A549 (cell line): ENCODE measurements around the gene FIGN. TPM values are rescaled to one million over a fixed set of nuclear protein-coding genes. Genes with fewer than 3 reads are reported as not detected.

Source experiments
- ATAC-seq, 2 experiments: fragments of 200-7000 bp in 1 of 2; fragments of >200 bp in 1 of 2; cut with Nextera tagmentation in 1 of 2; cut with Tn5 transposase in 1 of 2; 3 replicates each; pipeline versions ENCODE4 v1.8.0 to v1.9.1; 2018 to 2020; ENCODE audit warnings: mild to moderate bottlenecking in 1 of 2, moderate library complexity in 1 of 2
- CTCF ChIA-PET: fragments of 300-600 bp; sonication (Branson Sonifier 250); formaldehyde crosslinking; extraction: SDS; loops from one replicate; lab custom pipeline; 2021; ENCODE audit warnings: antibody characterized with exemption, inconsistent platforms; lab: Yijun Ruan, JAX
- POLR2A ChIA-PET: fragments of 350-600 bp; formaldehyde crosslinking; extraction: SDS; loops from one replicate; lab custom pipeline; 2021; ENCODE audit warnings: antibody characterized with exemption, inconsistent platforms; lab: Yijun Ruan, JAX
- DNase-seq, 2 experiments: peaks; one replicate each; pipeline versions ENCODE4 v3.0.0 to v3.0.0-alpha.2; 2011 to 2016; ENCODE audit warnings: low read depth in 1 of 2, low spot score in 1 of 2
- FAIRE-seq: peaks from 2 replicates; lab custom pipeline; 2011; peaks lifted over from hg19 to GRCh38; lab: Jason Lieb, UNC
- H3K27ac ChIP-seq, 2 experiments: fragments of >200 bp; sonication (Bioruptor Twin); formaldehyde crosslinking; 3 replicates each; pipeline ENCODE4 v1.5.1; 2016 to 2017
- H3K4me1 ChIP-seq: fragments of >200 bp; sonication (Bioruptor Twin); formaldehyde crosslinking; 3 replicates; pipeline ENCODE4 v1.6.1; 2016
- H3K4me2 ChIP-seq: fragments of >200 bp; sonication (Bioruptor Twin); formaldehyde crosslinking; 3 replicates; pipeline ENCODE4 v1.6.1; 2016
- H3K4me3 ChIP-seq: fragments of >200 bp; sonication (Bioruptor Twin); formaldehyde crosslinking; 3 replicates; pipeline ENCODE4 v1.5.1; 2016
- H3K9me3 ChIP-seq: fragments of >200 bp; sonication (Bioruptor Twin); formaldehyde crosslinking; 3 replicates; pipeline ENCODE4 v1.6.1; 2016
- CEBPB ChIP-seq, 2 experiments: fragments of >200 bp in 1 of 2; sonication (Bioruptor Twin) in 1 of 2; formaldehyde crosslinking in 1 of 2; IDR thresholded peaks; 2 replicates each; pipeline ENCODE4 v1.6.1; 2012 to 2016
- CHD4 ChIP-seq: fragments of 200-600 bp; sonication (generic); IDR thresholded peaks from 2 replicates; pipeline ENCODE4 v1.6.1; 2016; ENCODE audit warnings: antibody characterized with exemption, mild to moderate bottlenecking, borderline replicate concordance
- EHMT2 ChIP-seq: fragments of 200-600 bp; sonication (generic); IDR thresholded peaks from 2 replicates; pipeline ENCODE4 v1.6.1; 2016; ENCODE audit warnings: antibody characterized with exemption, low read depth, mild to moderate bottlenecking, moderate library complexity
- EP300 ChIP-seq, 2 experiments: fragments of >200 bp; sonication (Bioruptor Twin); formaldehyde crosslinking; IDR thresholded peaks; 2 replicates in 1 of 2; 3 replicates in 1 of 2; pipeline ENCODE4 v1.6.1; 2016 to 2017
- ESRRA ChIP-seq: fragments of 150-350 bp; IDR thresholded peaks from 2 replicates; pipeline ENCODE4 v1.6.1; 2014; ENCODE audit warnings: mild to moderate bottlenecking, low read length, borderline replicate concordance
- FOSL2 ChIP-seq, 2 experiments: fragments of 450-650 bp in 1 of 2; fragments of >200 bp in 1 of 2; sonication (Bioruptor Twin) in 1 of 2; formaldehyde crosslinking; IDR thresholded peaks; 2 replicates each; pipeline versions ENCODE4 v1.5.0 to v1.6.1; 2016 to 2020; ENCODE audit warnings: mild to moderate bottlenecking in 1 of 2, moderate library complexity in 1 of 2
- GATA3 ChIP-seq: IDR thresholded peaks from 2 replicates; pipeline ENCODE4 v1.6.1; 2012; ENCODE audit warnings: borderline replicate concordance
- HOXA7 ChIP-seq: fragments of 250-450 bp; sonication (Bioruptor Pico); IDR thresholded peaks from 2 replicates; pipeline ENCODE4 v1.5.0; 2020; ENCODE audit warnings: mild to moderate bottlenecking, moderate library complexity
- JUNB ChIP-seq: fragments of >200 bp; sonication (Bioruptor Twin); formaldehyde crosslinking; IDR thresholded peaks from 2 replicates; pipeline ENCODE4 v1.6.1; 2016
- KDM1A ChIP-seq: fragments of 200-600 bp; sonication (generic); IDR thresholded peaks from 2 replicates; pipeline ENCODE4 v1.6.1; 2016; ENCODE audit warnings: low read depth, mild to moderate bottlenecking
- KDM5A ChIP-seq: fragments of 200-600 bp; sonication (generic); IDR thresholded peaks from 2 replicates; pipeline ENCODE4 v1.6.1; 2016; ENCODE audit warnings: antibody characterized with exemption, mild to moderate bottlenecking
- MAFK ChIP-seq: fragments of 450-650 bp; IDR thresholded peaks from 2 replicates; pipeline ENCODE4 v1.6.1; 2014; ENCODE audit not compliant: partially characterized antibody
- MYC ChIP-seq: IDR thresholded peaks from 2 replicates; pipeline ENCODE4 v1.6.1; 2012; ENCODE audit warnings: mild to moderate bottlenecking, inconsistent platforms, low read length, improper control_type of control experiment, borderline replicate concordance
- NPAS2 ChIP-seq: fragments of 250-450 bp; sonication (Bioruptor Pico); IDR thresholded peaks from 2 replicates; pipeline ENCODE4 v1.8.0; 2022; ENCODE audit warnings: mild to moderate bottlenecking, moderate library complexity, borderline replicate concordance
- RFX5 ChIP-seq: fragments of 450-650 bp; IDR thresholded peaks from 2 replicates; pipeline ENCODE4 v1.7.1; 2014; ENCODE audit warnings: antibody characterized with exemption, mild to moderate bottlenecking, moderate library complexity
- SMC3 ChIP-seq: fragments of >200 bp; sonication (Bioruptor Twin); formaldehyde crosslinking; IDR thresholded peaks from 3 replicates; pipeline ENCODE4 v1.6.1; 2018; ENCODE audit warnings: inconsistent platforms
- TFCP2L1 ChIP-seq: fragments of 250-450 bp; sonication (Bioruptor Pico); IDR thresholded peaks from 2 replicates; pipeline ENCODE4 v1.5.0; 2021; ENCODE audit warnings: mild to moderate bottlenecking
- TP53 ChIP-seq: fragments of 250-450 bp; sonication (Bioruptor Pico); IDR thresholded peaks from 2 replicates; pipeline ENCODE4 v1.5.0; 2021; ENCODE audit warnings: mild to moderate bottlenecking, moderate library complexity
- ZC3H11A ChIP-seq: fragments of 450-650 bp; IDR thresholded peaks from 2 replicates; pipeline ENCODE4 v1.6.1; 2014; ENCODE audit warnings: antibody characterized with exemption, mild to moderate bottlenecking
- ZSCAN20 ChIP-seq: fragments of 250-450 bp; sonication (Bioruptor Pico); IDR thresholded peaks from 2 replicates; pipeline ENCODE4 v1.8.0; 2022; ENCODE audit warnings: mild to moderate bottlenecking, moderate library complexity
- WGBS: methylation state at CpG from one replicate; pipeline ENCODE4 v1.1.6; 2017; ENCODE audit errors: missing lambda C conversion rate; 5-methylcytosine and 5-hydroxymethylcytosine counted together
- polyA plus RNA-seq, 4 experiments: library from polyadenylated mRNA; depleted of rRNA in 3 of 4; stranded (reverse); fragments of >200 nt; fragmentation: RNase III in 1 of 4; extraction: RNeasy Plus Mini Kit Qiagen cat#74134 plus additional on column Dnase treatment in 1 of 4; gene quantifications; 2 replicates in 3 of 4; 3 replicates in 1 of 4; pipeline ENCODE4 v1.2.3, GENCODE V29; 2011 to 2017
- TF ChIP-seq, protein P1 (sequence below): IDR thresholded peaks from 2 replicates; pipeline ENCODE4 v1.6.1; 2012; ENCODE audit warnings: low read depth, borderline replicate concordance
- TF ChIP-seq, protein P2 (sequence below): fragments of >200 bp; sonication (Bioruptor Twin); formaldehyde crosslinking; IDR thresholded peaks from 2 replicates; pipeline ENCODE4 v1.6.1; 2016
- TF ChIP-seq, protein P3 (sequence below): fragments of 200-600 bp; sonication (generic); IDR thresholded peaks from 2 replicates; pipeline ENCODE4 v1.6.1; 2016; ENCODE audit warnings: antibody characterized with exemption, mild to moderate bottlenecking, moderate library complexity
- TF ChIP-seq, protein P4 (sequence below): fragments of >200 bp; sonication (Bioruptor Twin); formaldehyde crosslinking; IDR thresholded peaks from 3 replicates; pipeline ENCODE4 v1.6.1; 2016
- TF ChIP-seq, protein P5 (sequence below): IDR thresholded peaks from 2 replicates; pipeline ENCODE4 v1.6.1; 2012

The FIGN gene
- polyA plus RNA-seq, 2 of the 4 experiments (the other 2 are of a cell fraction) = 1.9 to 3.8 TPM

DNA sequence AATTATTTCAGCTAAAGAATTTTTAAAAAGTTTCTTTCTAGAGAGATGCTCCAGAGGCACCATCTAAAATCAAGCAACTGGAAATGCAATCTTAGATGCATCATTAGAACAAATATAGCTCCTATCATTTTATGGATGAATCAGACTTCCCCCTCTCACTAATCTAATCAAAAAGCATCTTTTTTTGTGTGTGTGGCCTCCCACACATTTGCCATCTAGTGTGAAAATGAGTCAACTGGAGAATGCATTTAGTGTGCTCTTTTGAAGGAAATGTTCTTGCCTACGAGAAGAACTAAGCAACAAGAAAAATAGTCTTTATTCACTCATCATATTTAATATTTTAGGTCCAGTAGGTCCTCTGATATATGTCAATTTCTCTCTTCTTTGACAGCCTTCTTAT is 39.5 kb upstream of the FIGN start:
- CTCF ChIA-PET = no interaction called here
- peak; percentile 59 for FAIRE-seq
- H3K27ac ChIP-seq = peak overlapping the region; percentile 32 to 64
- TF ChIP-seq HOXA7 (CRISPR knock-in tag) = no peak
- no peak for TF ChIP-seq TP53 (CRISPR knock-in tag)
- no peak for TF ChIP-seq ZC3H11A
- no peak for TF ChIP-seq EP300 (IDR thresholded peaks at IDR 0.05)
- no peak for TF ChIP-seq NPAS2 (CRISPR knock-in tag)
- TF ChIP-seq ESRRA = no peak
- no peak for TF ChIP-seq MAFK
- TF ChIP-seq CEBPB (IDR thresholded peaks at IDR 0.05) = no peak
- TF ChIP-seq, protein P1, sequence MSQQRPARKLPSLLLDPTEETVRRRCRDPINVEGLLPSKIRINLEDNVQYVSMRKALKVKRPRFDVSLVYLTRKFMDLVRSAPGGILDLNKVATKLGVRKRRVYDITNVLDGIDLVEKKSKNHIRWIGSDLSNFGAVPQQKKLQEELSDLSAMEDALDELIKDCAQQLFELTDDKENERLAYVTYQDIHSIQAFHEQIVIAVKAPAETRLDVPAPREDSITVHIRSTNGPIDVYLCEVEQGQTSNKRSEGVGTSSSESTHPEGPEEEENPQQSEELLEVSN = no peak
- TF ChIP-seq FOSL2 (IDR thresholded peaks at IDR 0.05) = no peak
- no peak for TF ChIP-seq FOSL2 (CRISPR knock-in tag; IDR thresholded peaks at IDR 0.05)
- TF ChIP-seq, protein P2, sequence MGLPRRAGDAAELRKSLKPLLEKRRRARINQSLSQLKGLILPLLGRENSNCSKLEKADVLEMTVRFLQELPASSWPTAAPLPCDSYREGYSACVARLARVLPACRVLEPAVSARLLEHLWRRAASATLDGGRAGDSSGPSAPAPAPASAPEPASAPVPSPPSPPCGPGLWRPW = no peak
- no peak for TF ChIP-seq KDM5A
- no peak for TF ChIP-seq TFCP2L1 (CRISPR knock-in tag)
- TF ChIP-seq, protein P3, sequence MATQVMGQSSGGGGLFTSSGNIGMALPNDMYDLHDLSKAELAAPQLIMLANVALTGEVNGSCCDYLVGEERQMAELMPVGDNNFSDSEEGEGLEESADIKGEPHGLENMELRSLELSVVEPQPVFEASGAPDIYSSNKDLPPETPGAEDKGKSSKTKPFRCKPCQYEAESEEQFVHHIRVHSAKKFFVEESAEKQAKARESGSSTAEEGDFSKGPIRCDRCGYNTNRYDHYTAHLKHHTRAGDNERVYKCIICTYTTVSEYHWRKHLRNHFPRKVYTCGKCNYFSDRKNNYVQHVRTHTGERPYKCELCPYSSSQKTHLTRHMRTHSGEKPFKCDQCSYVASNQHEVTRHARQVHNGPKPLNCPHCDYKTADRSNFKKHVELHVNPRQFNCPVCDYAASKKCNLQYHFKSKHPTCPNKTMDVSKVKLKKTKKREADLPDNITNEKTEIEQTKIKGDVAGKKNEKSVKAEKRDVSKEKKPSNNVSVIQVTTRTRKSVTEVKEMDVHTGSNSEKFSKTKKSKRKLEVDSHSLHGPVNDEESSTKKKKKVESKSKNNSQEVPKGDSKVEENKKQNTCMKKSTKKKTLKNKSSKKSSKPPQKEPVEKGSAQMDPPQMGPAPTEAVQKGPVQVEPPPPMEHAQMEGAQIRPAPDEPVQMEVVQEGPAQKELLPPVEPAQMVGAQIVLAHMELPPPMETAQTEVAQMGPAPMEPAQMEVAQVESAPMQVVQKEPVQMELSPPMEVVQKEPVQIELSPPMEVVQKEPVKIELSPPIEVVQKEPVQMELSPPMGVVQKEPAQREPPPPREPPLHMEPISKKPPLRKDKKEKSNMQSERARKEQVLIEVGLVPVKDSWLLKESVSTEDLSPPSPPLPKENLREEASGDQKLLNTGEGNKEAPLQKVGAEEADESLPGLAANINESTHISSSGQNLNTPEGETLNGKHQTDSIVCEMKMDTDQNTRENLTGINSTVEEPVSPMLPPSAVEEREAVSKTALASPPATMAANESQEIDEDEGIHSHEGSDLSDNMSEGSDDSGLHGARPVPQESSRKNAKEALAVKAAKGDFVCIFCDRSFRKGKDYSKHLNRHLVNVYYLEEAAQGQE = no peak
- TF ChIP-seq EHMT2 = no peak
- TF ChIP-seq KDM1A = no peak
- TF ChIP-seq, all 56 proteins: peak for 0
- WGBS = 25% methylated on average over 1 of the region's 1 CpG
- H3K4me2 ChIP-seq = peak overlapping the region; percentile 36
- ATAC-seq (no peak), DNase-seq (no peak)
- H3K4me3 ChIP-seq = no peak overlapping the region
- no peaks in the 10 kb centered on the region for H3K9me3 ChIP-seq
- POLR2A ChIA-PET = no interaction called here
- peaks cover 55% of the 10 kb centered on the region for H3K4me1 ChIP-seq

DNA sequence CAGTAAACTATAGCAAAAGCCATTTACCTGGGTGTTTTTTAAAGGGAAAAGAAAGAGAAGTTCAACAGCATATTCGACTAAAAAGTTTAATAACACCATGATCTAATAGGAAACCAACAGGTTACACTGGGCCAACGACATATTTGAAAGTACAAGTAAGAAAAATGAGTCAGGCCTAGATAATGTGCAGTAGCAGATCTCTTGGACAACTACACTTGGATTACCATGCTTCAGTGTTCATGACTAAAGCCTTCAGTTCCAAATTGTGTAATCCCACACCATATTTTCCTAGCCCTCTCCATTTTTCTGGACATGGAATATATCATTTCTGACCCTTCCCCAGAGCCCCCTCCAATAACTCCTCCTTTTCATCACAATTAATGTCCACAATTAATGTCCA is 39.1 kb upstream of the FIGN start:
- peak overlapping the region; percentile 32 to 64; a peak in 5 of 6 replicates for H3K27ac ChIP-seq
- POLR2A ChIA-PET = no interaction called here

DNA sequence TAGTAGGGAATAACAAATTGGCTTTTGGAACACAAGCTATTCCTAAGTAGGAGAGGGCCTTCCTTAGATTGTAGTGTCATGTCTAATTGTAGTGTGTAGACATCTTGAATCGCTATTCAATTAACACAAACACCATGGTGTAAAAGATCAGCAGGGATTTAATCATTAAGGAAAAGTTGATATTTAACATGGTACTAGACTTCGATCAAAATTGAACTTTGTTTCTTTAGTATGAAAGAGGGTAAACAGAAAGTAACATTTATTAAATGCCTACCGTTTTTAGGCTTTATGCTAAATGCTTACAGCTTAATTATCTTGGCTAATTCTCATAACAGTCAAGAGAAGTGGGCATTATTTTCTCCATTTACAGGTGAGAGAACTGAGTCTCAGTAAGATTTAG is 37.5 kb upstream of the FIGN start:
- peak; percentile 59 for FAIRE-seq
- Histone ChIP-seq H3K27ac (no peak overlapping the region), H3K4me1 (peaks cover 35% of the 10 kb centered on the region), H3K4me2 (no peak overlapping the region), H3K4me3 (no peak overlapping the region), H3K9me3 (no peaks in the 10 kb centered on the region)
- no peak for ATAC-seq
- CTCF ChIA-PET = no interaction called here
- TF ChIP-seq, protein P4, sequence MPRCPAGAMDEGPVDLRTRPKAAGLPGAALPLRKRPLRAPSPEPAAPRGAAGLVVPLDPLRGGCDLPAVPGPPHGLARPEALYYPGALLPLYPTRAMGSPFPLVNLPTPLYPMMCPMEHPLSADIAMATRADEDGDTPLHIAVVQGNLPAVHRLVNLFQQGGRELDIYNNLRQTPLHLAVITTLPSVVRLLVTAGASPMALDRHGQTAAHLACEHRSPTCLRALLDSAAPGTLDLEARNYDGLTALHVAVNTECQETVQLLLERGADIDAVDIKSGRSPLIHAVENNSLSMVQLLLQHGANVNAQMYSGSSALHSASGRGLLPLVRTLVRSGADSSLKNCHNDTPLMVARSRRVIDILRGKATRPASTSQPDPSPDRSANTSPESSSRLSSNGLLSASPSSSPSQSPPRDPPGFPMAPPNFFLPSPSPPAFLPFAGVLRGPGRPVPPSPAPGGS = no peak
- TF ChIP-seq, protein P5, sequence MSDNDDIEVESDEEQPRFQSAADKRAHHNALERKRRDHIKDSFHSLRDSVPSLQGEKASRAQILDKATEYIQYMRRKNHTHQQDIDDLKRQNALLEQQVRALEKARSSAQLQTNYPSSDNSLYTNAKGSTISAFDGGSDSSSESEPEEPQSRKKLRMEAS = no peak
- TF ChIP-seq EP300 (IDR thresholded peaks at IDR 0.05) (no peak), ZSCAN20 (no peak), KDM1A (no peak), CHD4 (no peak), SMC3 (no peak), MYC (no peak), TP53 (CRISPR knock-in tag) (no peak)
- 71% methylated on average over 3 of the region's 3 CpGs for WGBS
- DNase-seq = no peak
- POLR2A ChIA-PET = no interaction called here

More for the DNA sequence above, 39.1 kb upstream of the FIGN start:
- FAIRE-seq = no peak
- Histone ChIP-seq H3K4me3 (no peak overlapping the region), H3K4me1 (peaks cover 51% of the 10 kb centered on the region), H3K9me3 (no peaks in the 10 kb centered on the region), H3K4me2 (peak overlapping the region; percentile 36)
- peak; percentile 24 to 68 for DNase-seq
- CTCF ChIA-PET = no interaction called here
- WGBS = 2% methylated on average over 2 of the region's 2 CpGs
- ATAC-seq = peak; percentile 78 to 81
- TF ChIP-seq CEBPB (IDR thresholded peaks at IDR 0.05) = peak in 1 of 2 experiments; percentile 76; a peak in 2 of 4 replicates
- TF ChIP-seq, protein P5 = peak; percentile 39; the same call in 1 of the 2 replicates
- no peak for TF ChIP-seq RFX5
- TF ChIP-seq JUNB = peak; percentile 39; the same call in 1 of the 2 replicates
- peak; percentile 22; the same call in 1 of the 2 replicates for TF ChIP-seq GATA3
- peak; percentile 17; the same call in 1 of the 2 replicates for TF ChIP-seq FOSL2 (IDR thresholded peaks at IDR 0.05)
- TF ChIP-seq FOSL2 (CRISPR knock-in tag; IDR thresholded peaks at IDR 0.05) = peak; percentile 60
